NB4 (cell line): ENCODE data around the gene FZD10.

Experiments used
- DNase-seq: peaks from one replicate; pipeline ENCODE4 v3.0.0; 2010; ENCODE audit warnings: low read depth
- H3K4me3 ChIP-seq: one replicate; pipeline ENCODE4 v1.5.1; 2011; ENCODE audit warnings: mild to moderate bottlenecking, low read depth, low read length, moderate library complexity
- MAX ChIP-seq: IDR thresholded peaks from 2 replicates; pipeline ENCODE4 v1.6.1; 2011; ENCODE audit warnings: low read depth, low read length
- MYC ChIP-seq: IDR thresholded peaks from 2 replicates; pipeline ENCODE4 v1.6.1; 2011; ENCODE audit warnings: low read depth, low read length
- POLR2A ChIP-seq: IDR thresholded peaks from 2 replicates; pipeline ENCODE4 v1.6.1; 2011; ENCODE audit warnings: mild to moderate bottlenecking; ENCODE audit not compliant: insufficient read length; ENCODE audit errors: extremely low read depth
- TF ChIP-seq, protein P1 (sequence below): IDR thresholded peaks from one replicate; pipeline ENCODE4 v1.5.1; 2012; ENCODE audit warnings: low read depth, low read length

FZD10 gene

DNA sequence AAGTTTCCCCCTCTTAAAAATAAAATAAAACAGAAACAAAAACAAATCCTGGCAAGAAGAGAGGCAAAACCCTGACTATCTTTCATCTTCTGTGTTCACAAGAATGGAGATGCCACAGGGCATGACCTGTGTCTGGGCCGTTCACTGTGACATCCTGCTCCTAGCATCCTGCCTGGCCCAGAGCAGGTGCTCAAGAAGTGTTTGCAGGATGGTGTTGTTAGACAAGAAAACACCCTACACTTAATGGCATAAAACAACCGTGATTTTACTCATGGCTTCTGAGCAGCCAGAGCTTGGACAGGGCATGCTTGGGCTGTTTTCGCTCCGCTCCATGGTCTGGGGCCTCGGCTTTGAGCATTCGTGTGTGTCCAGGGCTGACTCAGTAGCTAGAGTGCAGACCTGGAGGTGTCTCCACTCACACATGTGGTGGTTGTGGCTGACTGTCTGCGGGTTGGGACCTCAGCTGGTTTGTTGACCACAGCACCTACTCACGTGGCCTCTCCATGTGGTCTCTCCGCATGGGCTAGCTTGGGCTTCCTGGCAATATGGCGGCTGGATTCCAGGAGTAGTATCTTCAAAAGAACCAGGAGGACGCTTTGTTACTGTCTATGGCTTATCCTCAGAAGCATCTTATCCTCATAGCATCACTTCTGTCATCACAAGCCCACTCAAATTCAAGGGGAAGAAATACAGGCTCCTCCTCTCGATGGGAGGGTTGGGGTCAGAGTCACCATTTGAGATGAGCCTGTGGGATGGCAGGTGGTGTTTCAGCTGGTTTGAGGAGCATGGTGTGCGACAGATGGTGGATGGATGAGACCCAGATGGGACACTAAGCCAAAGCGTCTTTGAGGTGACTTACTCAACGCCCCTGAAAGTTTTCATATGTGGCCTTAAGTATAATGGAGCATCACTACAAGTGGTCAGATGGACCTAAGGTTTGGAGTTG is 33.2 kb upstream of the FZD10 start:
- TF ChIP-seq MYC (no peak), POLR2A (no peak), MAX (no peak)
- TF ChIP-seq, protein P1, sequence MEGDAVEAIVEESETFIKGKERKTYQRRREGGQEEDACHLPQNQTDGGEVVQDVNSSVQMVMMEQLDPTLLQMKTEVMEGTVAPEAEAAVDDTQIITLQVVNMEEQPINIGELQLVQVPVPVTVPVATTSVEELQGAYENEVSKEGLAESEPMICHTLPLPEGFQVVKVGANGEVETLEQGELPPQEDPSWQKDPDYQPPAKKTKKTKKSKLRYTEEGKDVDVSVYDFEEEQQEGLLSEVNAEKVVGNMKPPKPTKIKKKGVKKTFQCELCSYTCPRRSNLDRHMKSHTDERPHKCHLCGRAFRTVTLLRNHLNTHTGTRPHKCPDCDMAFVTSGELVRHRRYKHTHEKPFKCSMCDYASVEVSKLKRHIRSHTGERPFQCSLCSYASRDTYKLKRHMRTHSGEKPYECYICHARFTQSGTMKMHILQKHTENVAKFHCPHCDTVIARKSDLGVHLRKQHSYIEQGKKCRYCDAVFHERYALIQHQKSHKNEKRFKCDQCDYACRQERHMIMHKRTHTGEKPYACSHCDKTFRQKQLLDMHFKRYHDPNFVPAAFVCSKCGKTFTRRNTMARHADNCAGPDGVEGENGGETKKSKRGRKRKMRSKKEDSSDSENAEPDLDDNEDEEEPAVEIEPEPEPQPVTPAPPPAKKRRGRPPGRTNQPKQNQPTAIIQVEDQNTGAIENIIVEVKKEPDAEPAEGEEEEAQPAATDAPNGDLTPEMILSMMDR, result no peak
- H3K4me3 ChIP-seq, result no peak overlapping the region
- no peak for DNase-seq

DNA sequence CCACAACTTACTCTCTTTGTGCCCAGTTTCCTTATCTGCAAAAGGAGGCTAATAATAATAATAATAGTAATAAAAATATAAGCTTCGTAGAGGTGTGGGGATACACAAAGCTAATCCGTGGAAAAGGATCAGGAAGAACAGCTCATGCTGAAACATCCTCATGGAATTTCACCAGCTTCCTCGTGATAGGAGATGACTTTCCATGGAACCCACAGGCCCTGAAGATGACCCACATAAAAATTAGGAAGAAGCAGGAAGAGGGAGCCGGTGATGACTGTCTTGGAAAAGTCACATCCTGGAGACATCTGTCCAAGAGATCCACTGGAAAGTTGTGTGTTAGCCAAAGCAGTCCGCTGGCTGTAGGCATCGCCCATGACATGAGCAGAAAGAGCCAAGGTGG is 31.9 kb upstream of the FZD10 start:
- TF ChIP-seq POLR2A (no peak), MYC (no peak), MAX (no peak)
- TF ChIP-seq, protein P1, result no peak
- no peak overlapping the region for H3K4me3 ChIP-seq
- no peak for DNase-seq

DNA sequence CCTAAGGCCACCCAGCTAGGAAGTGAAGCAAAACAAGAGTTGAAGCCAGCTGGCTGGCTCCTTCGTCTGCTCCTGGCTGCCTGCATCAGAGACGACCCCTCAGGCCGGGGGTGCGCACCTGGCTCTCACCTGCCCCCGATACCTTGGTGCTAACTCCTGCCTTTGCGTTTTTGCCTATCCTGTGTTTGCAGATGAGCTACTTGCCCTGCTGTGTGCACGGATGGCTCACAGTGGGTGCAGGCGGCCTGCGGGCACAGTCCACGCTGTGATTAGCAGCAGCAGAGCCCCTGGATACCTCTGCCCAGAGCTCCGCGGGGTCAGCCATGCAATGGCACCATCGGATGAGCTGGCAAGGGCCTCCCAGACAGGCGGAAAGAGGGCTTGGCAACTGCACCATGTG is 31.2 kb upstream of the FZD10 start:
- no peak overlapping the region for H3K4me3 ChIP-seq
- no peak for TF ChIP-seq POLR2A
- TF ChIP-seq, protein P1, result no peak
- DNase-seq, result no peak

- TF ChIP-seq, protein P1, result no peak
- no peak for TF ChIP-seq MAX
- no peak for TF ChIP-seq MYC
- no peak for TF ChIP-seq POLR2A
- no peak for DNase-seq
- H3K4me3 ChIP-seq, result no peak overlapping the region
Measured at GRCh38 chr12:130131801-130132200, 30.5 kb upstream of the FZD10 start.

GRCh38 chr12:130132831-130133511 is 29.3 kb upstream of the FZD10 start:
- no peak overlapping the region for H3K4me3 ChIP-seq
- no peak for DNase-seq
- TF ChIP-seq POLR2A (no peak), MAX (no peak), MYC (no peak)
- TF ChIP-seq, protein P1, result no peak
